ENCODE results near the gene STMN1.

GRCh38 chr1:25862785-25863485 is 43.3 kb downstream of the STMN1 start:
- TF ChIP-seq POLR2A (IDR thresholded peaks at IDR 0.05; ENCODE audit: low read depth, low read length) (no peak), POLR2AphosphoS5 (IDR thresholded peaks at IDR 0.05; ENCODE audit: low read depth, low read length) (no peak), TAF1 (IDR thresholded peaks at IDR 0.05; ENCODE audit: borderline replicate concordance, low read depth, low read length) (no peak)

All from GM12892 (cell line).